ENCODE results near the gene SLC12A4.
"Not testable (repeated sequence)": the region's sequence is repeated elsewhere in the genome, so short reads cannot be mapped to it uniquely, and the experiment has no call there.

The SLC12A4 gene

GRCh38 chr16:67976205-67976604 lies 7.8 kb upstream of the SLC12A4 start:
- H3K27ac ChIP-seq (ENCODE audit: low read depth, low read length), result no peak overlapping the region
- H3K9ac ChIP-seq (ENCODE audit: low read length), result no peak overlapping the region
- no peak overlapping the region for H3K4me3 ChIP-seq (ENCODE audit: insufficient read depth, low read length, poor library complexity, severe bottlenecking)
- no peaks in the 10 kb centered on the region for H4K20me1 ChIP-seq (ENCODE audit: low read depth, low read length)
- H3K27me3 ChIP-seq (ENCODE audit: low read length), result no peaks in the 10 kb centered on the region
- no peaks in the 10 kb centered on the region for H3F3A ChIP-seq (ENCODE audit: insufficient read depth)
- no peaks in the 10 kb centered on the region for H3K9me3 ChIP-seq (ENCODE audit: insufficient read depth, low read length)
- H2AFZ ChIP-seq (ENCODE audit: low read depth, low read length, severe bottlenecking), result no peak overlapping the region
- no peaks in the 10 kb centered on the region for H3K9me2 ChIP-seq (replicated peaks; ENCODE audit: insufficient read depth, low read length)
- H3K4me2 ChIP-seq (ENCODE audit: low read depth, low read length, poor library complexity, severe bottlenecking), result no peak overlapping the region
- no peaks in the 10 kb centered on the region for H3K36me3 ChIP-seq (ENCODE audit: low read length)
- TF ChIP-seq, protein P1, sequence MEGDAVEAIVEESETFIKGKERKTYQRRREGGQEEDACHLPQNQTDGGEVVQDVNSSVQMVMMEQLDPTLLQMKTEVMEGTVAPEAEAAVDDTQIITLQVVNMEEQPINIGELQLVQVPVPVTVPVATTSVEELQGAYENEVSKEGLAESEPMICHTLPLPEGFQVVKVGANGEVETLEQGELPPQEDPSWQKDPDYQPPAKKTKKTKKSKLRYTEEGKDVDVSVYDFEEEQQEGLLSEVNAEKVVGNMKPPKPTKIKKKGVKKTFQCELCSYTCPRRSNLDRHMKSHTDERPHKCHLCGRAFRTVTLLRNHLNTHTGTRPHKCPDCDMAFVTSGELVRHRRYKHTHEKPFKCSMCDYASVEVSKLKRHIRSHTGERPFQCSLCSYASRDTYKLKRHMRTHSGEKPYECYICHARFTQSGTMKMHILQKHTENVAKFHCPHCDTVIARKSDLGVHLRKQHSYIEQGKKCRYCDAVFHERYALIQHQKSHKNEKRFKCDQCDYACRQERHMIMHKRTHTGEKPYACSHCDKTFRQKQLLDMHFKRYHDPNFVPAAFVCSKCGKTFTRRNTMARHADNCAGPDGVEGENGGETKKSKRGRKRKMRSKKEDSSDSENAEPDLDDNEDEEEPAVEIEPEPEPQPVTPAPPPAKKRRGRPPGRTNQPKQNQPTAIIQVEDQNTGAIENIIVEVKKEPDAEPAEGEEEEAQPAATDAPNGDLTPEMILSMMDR (IDR thresholded peaks at IDR 0.05; ENCODE audit: insufficient read depth, low read length, poor library complexity, severe bottlenecking), result no peak
- TF ChIP-seq EZH2phosphoT487 (conservative IDR thresholded peaks at IDR 0.05; ENCODE audit: low read length), result no peak
- H3K79me2 ChIP-seq (ENCODE audit: insufficient read depth, low read length), result no peaks in the 10 kb centered on the region

GRCh38 chr16:67975321-67976105 lies 7.1 kb upstream of the SLC12A4 start:
- Histone ChIP-seq H2AFZ (ENCODE audit: low read depth, low read length, severe bottlenecking) (no peak overlapping the region), H3K36me3 (ENCODE audit: low read length) (no peaks in the 10 kb centered on the region), H3K4me2 (ENCODE audit: low read depth, low read length, poor library complexity, severe bottlenecking) (no peak overlapping the region), H3K9me2 (replicated peaks; ENCODE audit: insufficient read depth, low read length) (no peaks in the 10 kb centered on the region), H3K27ac (ENCODE audit: low read depth, low read length) (no peak overlapping the region), H4K20me1 (ENCODE audit: low read depth, low read length) (no peaks in the 10 kb centered on the region), H3K9ac (ENCODE audit: low read length) (no peak overlapping the region), H3K79me2 (ENCODE audit: insufficient read depth, low read length) (no peaks in the 10 kb centered on the region), H3K4me3 (ENCODE audit: insufficient read depth, low read length, poor library complexity, severe bottlenecking) (no peak overlapping the region), H3K27me3 (ENCODE audit: low read length) (no peaks in the 10 kb centered on the region), H3K9me3 (ENCODE audit: insufficient read depth, low read length) (no peaks in the 10 kb centered on the region), H3F3A (ENCODE audit: insufficient read depth) (no peaks in the 10 kb centered on the region)
- no peak for TF ChIP-seq EZH2phosphoT487 (conservative IDR thresholded peaks at IDR 0.05; ENCODE audit: low read length)
- TF ChIP-seq, protein P1 (IDR thresholded peaks at IDR 0.05; ENCODE audit: insufficient read depth, low read length, poor library complexity, severe bottlenecking), result no peak

DNA sequence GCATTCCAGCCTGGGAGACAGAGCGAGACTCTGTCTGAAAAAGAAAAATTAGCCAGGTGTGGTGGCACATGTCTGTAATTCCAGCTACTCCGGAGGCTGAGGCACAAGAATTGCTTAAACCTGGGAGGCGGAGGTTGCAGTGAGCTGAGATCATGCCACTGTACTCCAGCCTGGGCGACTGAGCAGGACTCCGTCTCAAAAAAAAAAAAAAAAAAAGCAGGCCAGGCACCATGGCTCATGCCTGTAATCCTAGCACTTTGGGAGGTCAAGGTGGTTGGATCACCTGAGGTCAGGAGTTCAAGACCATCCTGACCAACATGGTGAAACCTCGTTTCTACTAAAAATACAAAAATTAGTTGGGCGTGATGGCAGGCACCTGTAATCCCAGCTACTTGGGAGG lies 3.8 kb upstream of the SLC12A4 start:
- not testable (repeated sequence) for H3F3A ChIP-seq (ENCODE audit: insufficient read depth); H3K9me2 ChIP-seq (replicated peaks; ENCODE audit: insufficient read depth, low read length); H3K4me3 ChIP-seq (ENCODE audit: insufficient read depth, low read length, poor library complexity, severe bottlenecking); H3K27ac ChIP-seq (ENCODE audit: low read depth, low read length); H3K9me3 ChIP-seq (ENCODE audit: insufficient read depth, low read length); H3K9ac ChIP-seq (ENCODE audit: low read length); H3K4me2 ChIP-seq (ENCODE audit: low read depth, low read length, poor library complexity, severe bottlenecking); H3K36me3 ChIP-seq (ENCODE audit: low read length); H4K20me1 ChIP-seq (ENCODE audit: low read depth, low read length); H3K79me2 ChIP-seq (ENCODE audit: insufficient read depth, low read length); H3K27me3 ChIP-seq (ENCODE audit: low read length); H2AFZ ChIP-seq (ENCODE audit: low read depth, low read length, severe bottlenecking)

GRCh38 chr16:67971111-67971510 lies 2.7 kb upstream of the SLC12A4 start:
- H4K20me1 ChIP-seq (ENCODE audit: low read depth, low read length), result no peaks in the 10 kb centered on the region
- H3K9me2 ChIP-seq (replicated peaks; ENCODE audit: insufficient read depth, low read length), result no peaks in the 10 kb centered on the region
- no peaks in the 10 kb centered on the region for H3K9me3 ChIP-seq (ENCODE audit: insufficient read depth, low read length)
- no peaks in the 10 kb centered on the region for H3K79me2 ChIP-seq (ENCODE audit: insufficient read depth, low read length)
- no peaks in the 10 kb centered on the region for H3K36me3 ChIP-seq (ENCODE audit: low read length)
- no peak overlapping the region for H3K4me3 ChIP-seq (ENCODE audit: insufficient read depth, low read length, poor library complexity, severe bottlenecking)
- H3K9ac ChIP-seq (ENCODE audit: low read length), result no peak overlapping the region
- H3F3A ChIP-seq (ENCODE audit: insufficient read depth), result no peaks in the 10 kb centered on the region
- no peak overlapping the region for H2AFZ ChIP-seq (ENCODE audit: low read depth, low read length, severe bottlenecking)
- no peak overlapping the region for H3K4me2 ChIP-seq (ENCODE audit: low read depth, low read length, poor library complexity, severe bottlenecking)
- H3K27ac ChIP-seq (ENCODE audit: low read depth, low read length), result no peak overlapping the region
- no peak for TF ChIP-seq EZH2phosphoT487 (conservative IDR thresholded peaks at IDR 0.05; ENCODE audit: low read length)
- TF ChIP-seq, protein P1 (IDR thresholded peaks at IDR 0.05; ENCODE audit: insufficient read depth, low read length, poor library complexity, severe bottlenecking), result no peak
- no peaks in the 10 kb centered on the region for H3K27me3 ChIP-seq (ENCODE audit: low read length)

Measured in SU-DHL-6 (cell line).